K562 (cell line): ENCODE results near the gene PEX7. TPM values are rescaled to one million over a fixed set of nuclear protein-coding genes. Genes with fewer than 3 reads are reported as not detected.

Experiments
- ATF4 ChIP-seq: fragments of 450-650 bp; formaldehyde crosslinking; IDR thresholded peaks from 2 replicates; pipeline ENCODE4 v1.4.0; 2022; ENCODE audit warnings: mild to moderate bottlenecking, moderate library complexity
- BACH1 ChIP-seq: fragments of 200-800 bp; sonication (Bioruptor generic); IDR thresholded peaks from 2 replicates; pipeline ENCODE4 v1.6.1; 2016; ENCODE audit warnings: missing genetic modification characterization, missing compliant biosample characterization
- BRD9 ChIP-seq: fragments of 450-650 bp; IDR thresholded peaks from 2 replicates; pipeline ENCODE4 v1.6.1; 2018; ENCODE audit warnings: low read depth; ENCODE audit not compliant: partially characterized antibody
- CUX1 ChIP-seq: fragments of 200-800 bp; sonication (Bioruptor generic); IDR thresholded peaks from 2 replicates; pipeline ENCODE4 v1.6.1; 2016; ENCODE audit warnings: missing genetic modification characterization, missing compliant biosample characterization
- FOSL1 ChIP-seq: fragments of 200-800 bp; sonication (Bioruptor generic); conservative IDR thresholded peaks from 2 replicates; pipeline ENCODE4 v1.6.1; 2016; ENCODE audit warnings: missing genetic modification characterization, missing compliant biosample characterization
- HMG20A ChIP-seq: fragments of 450-650 bp; formaldehyde crosslinking; conservative IDR thresholded peaks from 2 replicates; pipeline ENCODE4 v1.4.0; 2020; ENCODE audit warnings: mild to moderate bottlenecking, mixed read lengths
- KDM5B ChIP-seq: fragments of 200-600 bp; sonication (generic); IDR thresholded peaks from 2 replicates; pipeline ENCODE4 v1.6.1; 2012; ENCODE audit warnings: low read depth, mild to moderate bottlenecking, moderate library complexity, low read length, control low read depth, inconsistent platforms; ENCODE audit not compliant: insufficient replicate concordance
- MED1 ChIP-seq: sonication (generic); formaldehyde crosslinking; IDR thresholded peaks from 2 replicates; pipeline ENCODE4 v1.8.1; 2023; ENCODE audit warnings: missing genetic modification reagents, borderline replicate concordance
- NR2F6 ChIP-seq: fragments of 450-650 bp; formaldehyde crosslinking; IDR thresholded peaks from 2 replicates; pipeline ENCODE4 v1.4.0; 2020; ENCODE audit warnings: mild to moderate bottlenecking
- PHF21A ChIP-seq: fragments of 450-650 bp; IDR thresholded peaks from 2 replicates; pipeline ENCODE4 v1.6.1; 2017; ENCODE audit warnings: low read depth, borderline replicate concordance
- SIX5 ChIP-seq, 2 experiments: IDR thresholded peaks; 2 replicates each; pipeline ENCODE4 v1.6.1; 2011; ENCODE audit warnings: low read length in 2 of 2, borderline replicate concordance in 1 of 2, low read depth in 1 of 2, mild to moderate bottlenecking in 1 of 2, moderate library complexity in 1 of 2; ENCODE audit not compliant: insufficient read depth in 1 of 2
- TSC22D4 ChIP-seq: fragments of 450-650 bp; IDR thresholded peaks from 2 replicates; pipeline ENCODE4 v1.6.1; 2016; ENCODE audit warnings: missing genetic modification characterization, missing biosample characterization, control low read depth
- XRCC3 ChIP-seq: fragments of 450-650 bp; IDR thresholded peaks from 2 replicates; pipeline ENCODE4 v1.6.1; 2017; ENCODE audit warnings: mild to moderate bottlenecking, moderate library complexity
- XRCC5 ChIP-seq: fragments of 200-400 bp; formaldehyde crosslinking; IDR thresholded peaks from 2 replicates; pipeline ENCODE4 v1.6.1; 2017; ENCODE audit warnings: low read depth, mild to moderate bottlenecking, low read length
- ZBTB7A ChIP-seq: IDR thresholded peaks from 2 replicates; pipeline ENCODE4 v1.6.1; 2011; ENCODE audit warnings: low read depth, mild to moderate bottlenecking, low read length, moderate library complexity, borderline replicate concordance; ENCODE audit not compliant: control insufficient read depth
- ZNF316 ChIP-seq: fragments of 450-650 bp; IDR thresholded peaks from 2 replicates; pipeline ENCODE4 v1.6.1; 2016
- ZNF639 ChIP-seq, 2 experiments: fragments of 200-800 bp in 1 of 2; sonication (Bioruptor generic) in 1 of 2; sonication (generic) in 1 of 2; formaldehyde crosslinking in 1 of 2; IDR thresholded peaks in 1 of 2; conservative IDR thresholded peaks in 1 of 2; 2 replicates each; pipeline versions ENCODE4 v1.5.0 to v1.6.1; 2016 to 2020; ENCODE audit warnings: missing compliant biosample characterization in 1 of 2, missing genetic modification characterization in 1 of 2, missing genetic modification reagents in 1 of 2
- polyA plus RNA-seq, 8 experiments: library from polyadenylated mRNA; depleted of rRNA in 4 of 8; stranded (reverse) in 5 of 8; unstranded in 3 of 8; fragments of >200 nt; fragmentation: Nextera tagmentation in 2 of 8; fragmentation: Illumina TruSeq in 1 of 8; extraction: Ambion mirVana in 2 of 8; extraction: Trizol in 1 of 8; gene quantifications; 2 replicates each; pipeline versions ENCODE4 v1.2.1 to v1.2.3, GENCODE V29; 2011 to 2014; ENCODE audit warnings: inconsistent platforms in 1 of 8, missing spikeins in 1 of 8
- total RNA-seq, 7 experiments: library from RNA; depleted of rRNA in 6 of 7; stranded (reverse); fragments of >200 nt in 6 of 7; fragmentation: Illumina TruSeq in 2 of 7; extraction: Trizol in 2 of 7; gene quantifications; 2 replicates each; pipeline versions ENCODE4 v1.2.1 to v1.2.3, GENCODE V29; 2011 to 2021; ENCODE audit warnings: low replicate concordance in 1 of 7
- TF ChIP-seq, protein P1 (sequence below), 2 experiments: fragments of 450-650 bp; IDR thresholded peaks; 2 replicates each; pipeline ENCODE4 v1.6.1; 2016

Gene PEX7
- total and polyA plus RNA-seq, 9 of the 15 experiments (the other 6 are each of a cell fraction or from before 2014, with no cell fraction given), result 1.6 to 12.9 (median 9.1) TPM

DNA sequence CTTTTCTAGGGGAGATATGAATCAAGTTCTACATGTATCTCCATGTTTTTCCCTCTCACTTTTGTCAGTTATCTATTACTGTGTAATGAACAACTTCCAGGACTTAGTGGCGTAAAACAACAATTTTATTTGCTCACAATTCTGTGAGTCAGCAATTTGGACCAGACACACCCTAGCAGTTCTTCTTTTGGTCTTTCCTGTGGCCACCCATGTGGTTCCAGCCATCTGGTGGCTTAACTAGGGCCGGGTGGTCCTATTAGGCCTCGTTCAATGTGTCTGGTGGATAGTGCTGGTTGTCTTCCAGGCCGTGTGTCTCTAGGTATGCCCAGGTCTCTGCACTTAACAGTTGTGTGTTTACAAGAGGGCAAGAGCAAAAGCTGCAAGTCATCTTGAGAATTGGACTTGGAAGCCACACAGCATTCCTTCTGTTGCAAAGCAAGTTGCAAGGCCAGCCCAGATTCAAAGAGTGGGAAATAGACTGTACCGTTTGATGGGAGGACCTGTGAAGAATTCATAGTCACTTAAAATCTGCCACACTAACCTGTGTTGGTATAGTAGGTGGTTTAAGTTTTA lies 78.9 kb downstream of the PEX7 start (continued):
- no peak for TF ChIP-seq ZNF639 (CRISPR knock-in tag; conservative IDR thresholded peaks at IDR 0.05 in 1 of 2, IDR thresholded peaks at IDR 0.05 in 1 of 2)
- no peak for TF ChIP-seq NR2F6
- peak; percentile 76; the same call in 1 of the 2 replicates for TF ChIP-seq BACH1
- TF ChIP-seq TSC22D4 (tag), result no peak
- no peak for TF ChIP-seq XRCC5
- TF ChIP-seq, protein P1, sequence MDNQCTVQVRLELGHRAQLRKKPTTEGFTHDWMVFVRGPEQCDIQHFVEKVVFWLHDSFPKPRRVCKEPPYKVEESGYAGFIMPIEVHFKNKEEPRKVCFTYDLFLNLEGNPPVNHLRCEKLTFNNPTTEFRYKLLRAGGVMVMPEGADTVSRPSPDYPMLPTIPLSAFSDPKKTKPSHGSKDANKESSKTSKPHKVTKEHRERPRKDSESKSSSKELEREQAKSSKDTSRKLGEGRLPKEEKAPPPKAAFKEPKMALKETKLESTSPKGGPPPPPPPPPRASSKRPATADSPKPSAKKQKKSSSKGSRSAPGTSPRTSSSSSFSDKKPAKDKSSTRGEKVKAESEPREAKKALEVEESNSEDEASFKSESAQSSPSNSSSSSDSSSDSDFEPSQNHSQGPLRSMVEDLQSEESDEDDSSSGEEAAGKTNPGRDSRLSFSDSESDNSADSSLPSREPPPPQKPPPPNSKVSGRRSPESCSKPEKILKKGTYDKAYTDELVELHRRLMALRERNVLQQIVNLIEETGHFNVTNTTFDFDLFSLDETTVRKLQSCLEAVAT (IDR thresholded peaks at IDR 0.05), result no peak
- no peak for TF ChIP-seq BRD9
- no peak for TF ChIP-seq ATF4 (CRISPR knock-in tag)
- TF ChIP-seq SIX5 (IDR thresholded peaks at IDR 0.05; ENCODE audit: borderline replicate concordance in 1 of 2, insufficient read depth in 1 of 2, low read depth in 1 of 2, low read length in 2 of 2), result no peak
- TF ChIP-seq MED1 (CRISPR knock-in tag), result no peak
- TF ChIP-seq HMG20A, result no peak
- TF ChIP-seq CUX1 (CRISPR knock-in tag), result no peak
- TF ChIP-seq FOSL1 (tag), result peak; percentile 45
- TF ChIP-seq KDM5B, result no peak
- TF ChIP-seq ZNF316, result peak; percentile 99
- no peak for TF ChIP-seq PHF21A
- TF ChIP-seq ZBTB7A, result 0 out of 2 replicates have a peak, but pooled peaks have one; percentile 8
- TF ChIP-seq XRCC3, result no peak
